ENCODE data around the gene HMMR. TPM values are rescaled to one million over a fixed set of nuclear protein-coding genes. Genes with fewer than 3 reads are reported as not detected.
"Not testable (repeated sequence)": the region's sequence is repeated elsewhere in the genome, so short reads cannot be mapped to it uniquely, and the experiment has no call there.

Gene HMMR
- total RNA-seq (2014; rRNA removed) (44.8 and 74.6 TPM in 2 replicates), Bru-seq, nascent RNA (percentile 71 among the genes with signal in this experiment), BruChase-seq, experiment 1, labeled RNA remaining after a 6-hour chase (percentile 65 among the genes with signal in this experiment), BruChase-seq, experiment 2, labeled RNA remaining after a 2-hour chase (percentile 46 among the genes with signal in this experiment)
- long read RNA-seq, transcript HMMR-201 (17 exons, 2,872 nt): major isoform, 13 of 18 reads
- long read RNA-seq, partial matches to known transcripts: 1 of 18 reads
- long read RNA-seq, other reads (novel, unspliced or antisense): 0 of 18 reads

GRCh38 chr5:163460562-163461171, at the start of gene HMMR:
HMMR (plus strand) TSS chr5:163460632; CDS start chr5:163460693, 61 bp downstream.
- Histone ChIP-seq H3K27me3 (ENCODE audit: low read length) (no peaks in the 10 kb centered on the region), H3K9ac (ENCODE audit: low read length) (peak within 1 kb of the TSS; percentile 98), H3K36me3 (ENCODE audit: low read depth, low read length) (peaks cover 9% of the 10 kb centered on the region; the same call in 1 of the 2 replicates), H3K4me3 (ENCODE audit: low read length) (peak within 1 kb of the TSS; percentile 82), H3K4me2 (ENCODE audit: low read length) (peak within 1 kb of the TSS; percentile 96), H3K9me2 (replicated peaks; ENCODE audit: low read length) (no peaks in the 10 kb centered on the region), H3F3A (ENCODE audit: low read length, unreplicated experiment) (no peaks in the 10 kb centered on the region), H3K27ac (ENCODE audit: low read length) (peak within 1 kb of the TSS; percentile 99), H2AFZ (ENCODE audit: low read length) (peak within 1 kb of the TSS; percentile 98), H3K4me1 (ENCODE audit: insufficient read depth, low read length) (peaks cover 13% of the 10 kb centered on the region), H3K9me3 (ENCODE audit: low read length) (no peaks in the 10 kb centered on the region), H3K79me2 (ENCODE audit: low read length) (peaks cover 92% of the 10 kb centered on the region), H4K20me1 (ENCODE audit: low read length) (no peaks in the 10 kb centered on the region; the same call in 1 of the 2 replicates)
- 0 out of 2 replicates have a peak, but pooled peaks have one; percentile 1 for ATAC-seq
- DNase-seq: peak; percentile 23
- TF ChIP-seq EZH2phosphoT487 (IDR thresholded peaks at IDR 0.05; ENCODE audit: borderline replicate concordance, low read length) (no peak), CTCF (conservative IDR thresholded peaks at IDR 0.05; ENCODE audit: low read depth, low read length) (no peak), EZH2 (IDR thresholded peaks at IDR 0.05; ENCODE audit: low read length, unreplicated experiment) (no peak)
- ChIA-PET POLR2A (ENCODE audit: unreplicated experiment) (interaction anchor here (0.5 to 0.7 kb wide), 4 partner anchors 19 to 1225 kb away, joined by 3 to 16 read pairs (median 5); no protein-coding TSS in a partner anchor), CTCF (interaction anchor here (0.6 kb wide), 1 partner anchor 23 kb away, joined by 3 read pairs; no protein-coding TSS in a partner anchor)
- BruUV-seq (replicated peaks): TSS peak; percentile 91
- intact Hi-C loops (cut with micrococcal nuclease): loop anchor here (1.0 kb wide), 2 partner anchors 23 to 45 kb away; partner anchors contain the start of genes CCNG1 and MAT2B

GRCh38 chr5:163415673-163416072, 44.8 kb upstream of the HMMR start:
- POLR2A ChIA-PET (ENCODE audit: unreplicated experiment); H3K9me3 ChIP-seq (ENCODE audit: low read length); BruUV-seq (replicated peaks); H3K27ac ChIP-seq (ENCODE audit: low read length); H3K36me3 ChIP-seq (ENCODE audit: low read depth, low read length); H3K4me1 ChIP-seq (ENCODE audit: insufficient read depth, low read length); H4K20me1 ChIP-seq (ENCODE audit: low read length); H3K4me2 ChIP-seq (ENCODE audit: low read length); H3K4me3 ChIP-seq (ENCODE audit: low read length); H3K9ac ChIP-seq (ENCODE audit: low read length); DNase-seq; intact Hi-C loops (cut with micrococcal nuclease); H3K79me2 ChIP-seq (ENCODE audit: low read length); ATAC-seq; H3K9me2 ChIP-seq (replicated peaks; ENCODE audit: low read length); CTCF ChIA-PET; H3F3A ChIP-seq (ENCODE audit: low read length, unreplicated experiment); H3K27me3 ChIP-seq (ENCODE audit: low read length); H2AFZ ChIP-seq (ENCODE audit: low read length): not testable (repeated sequence)

GRCh38 chr5:163424836-163425235, 35.6 kb upstream of the HMMR start:
- H3K4me1 ChIP-seq (ENCODE audit: insufficient read depth, low read length): no peaks in the 10 kb centered on the region
- H3K4me2 ChIP-seq (ENCODE audit: low read length): no peak overlapping the region
- CTCF ChIA-PET: no interaction called here
- no peak overlapping the region for H3K9ac ChIP-seq (ENCODE audit: low read length)
- H2AFZ ChIP-seq (ENCODE audit: low read length): no peak overlapping the region
- H3K36me3 ChIP-seq (ENCODE audit: low read depth, low read length): no peaks in the 10 kb centered on the region
- no peaks in the 10 kb centered on the region for H3K9me3 ChIP-seq (ENCODE audit: low read length)
- no peaks in the 10 kb centered on the region for H3K79me2 ChIP-seq (ENCODE audit: low read length)
- intact Hi-C loops (cut with micrococcal nuclease): no loop called here
- TF ChIP-seq EZH2 (IDR thresholded peaks at IDR 0.05; ENCODE audit: low read length, unreplicated experiment) (no peak), CTCF (conservative IDR thresholded peaks at IDR 0.05; ENCODE audit: low read depth, low read length) (no peak), EZH2phosphoT487 (IDR thresholded peaks at IDR 0.05; ENCODE audit: borderline replicate concordance, low read length) (no peak)
- no peaks in the 10 kb centered on the region for H3K27me3 ChIP-seq (ENCODE audit: low read length)
- DNase-seq (no peak), ATAC-seq (no peak)
- no peaks in the 10 kb centered on the region for H4K20me1 ChIP-seq (ENCODE audit: low read length)
- no peaks in the 10 kb centered on the region for H3K9me2 ChIP-seq (replicated peaks; ENCODE audit: low read length)
- no TSS peak for BruUV-seq (replicated peaks)
- H3K4me3 ChIP-seq (ENCODE audit: low read length): no peak overlapping the region
- POLR2A ChIA-PET (ENCODE audit: unreplicated experiment): no interaction called here
- no peaks in the 10 kb centered on the region for H3F3A ChIP-seq (ENCODE audit: low read length, unreplicated experiment)
- H3K27ac ChIP-seq (ENCODE audit: low read length): no peak overlapping the region

GRCh38 chr5:163426128-163426527, 34.3 kb upstream of the HMMR start:
- CTCF ChIA-PET; ATAC-seq; intact Hi-C loops (cut with micrococcal nuclease); H4K20me1 ChIP-seq (ENCODE audit: low read length); H3K27ac ChIP-seq (ENCODE audit: low read length); H2AFZ ChIP-seq (ENCODE audit: low read length); BruUV-seq (replicated peaks); H3F3A ChIP-seq (ENCODE audit: low read length, unreplicated experiment); POLR2A ChIA-PET (ENCODE audit: unreplicated experiment); H3K4me1 ChIP-seq (ENCODE audit: insufficient read depth, low read length); DNase-seq; H3K4me3 ChIP-seq (ENCODE audit: low read length); H3K4me2 ChIP-seq (ENCODE audit: low read length); H3K79me2 ChIP-seq (ENCODE audit: low read length); H3K9ac ChIP-seq (ENCODE audit: low read length); H3K27me3 ChIP-seq (ENCODE audit: low read length); H3K9me3 ChIP-seq (ENCODE audit: low read length); H3K36me3 ChIP-seq (ENCODE audit: low read depth, low read length); H3K9me2 ChIP-seq (replicated peaks; ENCODE audit: low read length): not testable (repeated sequence)

All from PC-3 (cell line).